ENCODE data around the gene PDE3A. TPM values are rescaled to one million over a fixed set of nuclear protein-coding genes. Genes with fewer than 3 reads are reported as not detected.

PDE3A gene
- total RNA-seq, 1 donor from 2014 or later: under 0.01 TPM

DNA sequence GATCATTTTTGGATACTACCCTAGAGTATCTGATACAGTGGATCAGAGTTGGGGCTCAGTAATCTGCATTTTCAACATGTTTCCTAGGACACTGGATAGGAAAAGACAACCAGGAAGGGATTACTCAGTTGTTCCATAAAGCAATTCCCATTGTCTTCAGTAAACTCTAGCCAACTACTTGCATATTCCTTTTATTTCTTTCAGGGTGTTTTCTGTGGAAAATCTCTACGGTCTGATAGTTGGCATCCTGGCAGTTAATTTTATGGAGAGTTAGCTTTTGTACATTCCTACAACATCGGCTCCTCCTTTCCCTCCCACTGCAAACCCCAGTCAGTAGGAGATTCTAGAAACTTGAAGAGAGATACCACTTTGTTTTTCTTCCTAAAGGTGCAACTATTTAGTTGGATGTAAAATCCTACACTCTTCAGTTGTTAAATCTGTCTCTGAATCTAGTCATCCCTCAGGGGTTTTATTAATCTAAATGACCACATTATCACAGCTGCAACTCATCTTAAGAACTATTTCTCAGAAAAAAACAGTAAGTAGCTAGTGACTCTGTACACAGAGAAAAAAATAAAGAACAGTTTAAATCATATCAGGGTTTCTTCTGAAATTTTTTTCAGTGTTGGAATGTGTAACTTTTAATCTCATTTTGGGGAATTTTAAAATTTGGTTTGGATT is 103.9 kb downstream of the PDE3A start:
- TF ChIP-seq, protein P1, sequence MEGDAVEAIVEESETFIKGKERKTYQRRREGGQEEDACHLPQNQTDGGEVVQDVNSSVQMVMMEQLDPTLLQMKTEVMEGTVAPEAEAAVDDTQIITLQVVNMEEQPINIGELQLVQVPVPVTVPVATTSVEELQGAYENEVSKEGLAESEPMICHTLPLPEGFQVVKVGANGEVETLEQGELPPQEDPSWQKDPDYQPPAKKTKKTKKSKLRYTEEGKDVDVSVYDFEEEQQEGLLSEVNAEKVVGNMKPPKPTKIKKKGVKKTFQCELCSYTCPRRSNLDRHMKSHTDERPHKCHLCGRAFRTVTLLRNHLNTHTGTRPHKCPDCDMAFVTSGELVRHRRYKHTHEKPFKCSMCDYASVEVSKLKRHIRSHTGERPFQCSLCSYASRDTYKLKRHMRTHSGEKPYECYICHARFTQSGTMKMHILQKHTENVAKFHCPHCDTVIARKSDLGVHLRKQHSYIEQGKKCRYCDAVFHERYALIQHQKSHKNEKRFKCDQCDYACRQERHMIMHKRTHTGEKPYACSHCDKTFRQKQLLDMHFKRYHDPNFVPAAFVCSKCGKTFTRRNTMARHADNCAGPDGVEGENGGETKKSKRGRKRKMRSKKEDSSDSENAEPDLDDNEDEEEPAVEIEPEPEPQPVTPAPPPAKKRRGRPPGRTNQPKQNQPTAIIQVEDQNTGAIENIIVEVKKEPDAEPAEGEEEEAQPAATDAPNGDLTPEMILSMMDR (IDR thresholded peaks at IDR 0.05; ENCODE audit: insufficient read depth, low read length, severe bottlenecking): no peak
- Histone ChIP-seq H3K36me3 (ENCODE audit: control insufficient read depth, insufficient read depth, low read length) (no peaks in the 10 kb centered on the region), H3K27me3 (ENCODE audit: control insufficient read depth, insufficient read depth, low read length) (no peaks in the 10 kb centered on the region), H3K4me3 (ENCODE audit: low read depth, low read length) (no peak overlapping the region)
- FAIRE-seq (no peak), DNase-seq (ENCODE audit: low read depth) (no peak)

- Histone ChIP-seq H3K36me3 (ENCODE audit: control insufficient read depth, insufficient read depth, low read length) (no peaks in the 10 kb centered on the region), H3K4me3 (ENCODE audit: low read depth, low read length) (no peak overlapping the region), H3K27me3 (ENCODE audit: control insufficient read depth, insufficient read depth, low read length) (no peaks in the 10 kb centered on the region)
- DNase-seq (ENCODE audit: low read depth) (no peak), FAIRE-seq (no peak)
- TF ChIP-seq, protein P1 (IDR thresholded peaks at IDR 0.05; ENCODE audit: insufficient read depth, low read length, severe bottlenecking): no peak
Measured at GRCh38 chr12:20473133-20473532, 104.8 kb downstream of the PDE3A start.

GRCh38 chr12:20474016-20474415 is 105.7 kb downstream of the PDE3A start:
- TF ChIP-seq, protein P1 (IDR thresholded peaks at IDR 0.05; ENCODE audit: insufficient read depth, low read length, severe bottlenecking): no peak
- FAIRE-seq: no peak
- H3K4me3 ChIP-seq (ENCODE audit: low read depth, low read length): no peak overlapping the region
- no peaks in the 10 kb centered on the region for H3K27me3 ChIP-seq (ENCODE audit: control insufficient read depth, insufficient read depth, low read length)
- no peak for DNase-seq (ENCODE audit: low read depth)
- no peaks in the 10 kb centered on the region for H3K36me3 ChIP-seq (ENCODE audit: control insufficient read depth, insufficient read depth, low read length)

DNA sequence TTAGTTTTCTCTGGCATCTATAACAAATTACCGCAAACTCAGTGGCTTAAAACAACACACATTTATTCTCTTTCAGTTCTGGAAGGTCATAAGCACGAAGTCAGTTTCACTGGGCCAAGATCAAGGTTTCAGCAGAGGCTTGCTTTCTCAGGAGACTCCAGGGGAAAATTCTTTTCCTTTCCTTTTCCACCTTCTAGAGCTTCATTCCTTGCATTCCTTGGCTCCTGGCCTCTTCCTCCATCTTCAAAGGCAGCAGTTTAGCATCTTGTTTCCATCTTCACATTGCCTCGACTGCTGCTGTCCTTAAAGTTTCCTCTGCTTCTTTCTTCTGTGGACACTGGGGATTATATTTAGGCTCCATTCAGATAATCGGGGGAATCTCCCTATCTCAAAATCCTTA is 106.1 kb downstream of the PDE3A start:
- TF ChIP-seq, protein P1 (IDR thresholded peaks at IDR 0.05; ENCODE audit: insufficient read depth, low read length, severe bottlenecking): no peak
- no peak for DNase-seq (ENCODE audit: low read depth)
- FAIRE-seq: no peak
- H3K4me3 ChIP-seq (ENCODE audit: low read depth, low read length): no peak overlapping the region
- no peaks in the 10 kb centered on the region for H3K36me3 ChIP-seq (ENCODE audit: control insufficient read depth, insufficient read depth, low read length)
- H3K27me3 ChIP-seq (ENCODE audit: control insufficient read depth, insufficient read depth, low read length): no peaks in the 10 kb centered on the region

- Histone ChIP-seq H3K27me3 (ENCODE audit: control insufficient read depth, insufficient read depth, low read length) (no peaks in the 10 kb centered on the region), H3K4me3 (ENCODE audit: low read depth, low read length) (no peak overlapping the region), H3K36me3 (ENCODE audit: control insufficient read depth, insufficient read depth, low read length) (no peaks in the 10 kb centered on the region)
- FAIRE-seq: no peak
- TF ChIP-seq, protein P1 (IDR thresholded peaks at IDR 0.05; ENCODE audit: insufficient read depth, low read length, severe bottlenecking): no peak
- DNase-seq (ENCODE audit: low read depth): no peak
Measured at GRCh38 chr12:20475542-20475941, 107.2 kb downstream of the PDE3A start.

DNA sequence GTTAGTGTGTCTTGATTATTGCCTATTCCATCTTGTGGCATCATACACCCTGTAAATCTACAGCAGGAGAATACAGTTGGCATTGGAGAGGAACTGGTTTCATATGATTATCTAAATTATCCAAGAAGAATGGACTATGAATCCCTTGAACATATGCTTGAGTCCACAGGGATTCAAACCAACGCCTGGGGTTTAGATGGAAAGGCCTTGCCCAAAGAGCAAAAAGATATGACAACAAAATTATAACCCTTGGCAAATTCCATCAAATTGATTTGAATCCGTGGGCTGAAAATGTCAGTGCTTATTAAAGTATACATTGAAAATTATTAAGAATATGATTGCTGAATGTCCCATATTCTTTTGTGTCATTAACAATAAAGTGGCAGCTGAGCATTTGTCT is 108.2 kb downstream of the PDE3A start:
- no peak for DNase-seq (ENCODE audit: low read depth)
- FAIRE-seq: no peak
- Histone ChIP-seq H3K36me3 (ENCODE audit: control insufficient read depth, insufficient read depth, low read length) (no peaks in the 10 kb centered on the region), H3K27me3 (ENCODE audit: control insufficient read depth, insufficient read depth, low read length) (no peaks in the 10 kb centered on the region), H3K4me3 (ENCODE audit: low read depth, low read length) (no peak overlapping the region)
- TF ChIP-seq, protein P1 (IDR thresholded peaks at IDR 0.05; ENCODE audit: insufficient read depth, low read length, severe bottlenecking): no peak

Measured in bronchial epithelial cell (primary cell).